SK-N-SH (cell line): ENCODE results near the gene PPIP5K2. TPM values are rescaled to one million over a fixed set of nuclear protein-coding genes. Genes with fewer than 3 reads are reported as not detected.

Source experiments
- CTCF ChIA-PET: fragments of 300-600, 350-600 bp; formaldehyde crosslinking; extraction: SDS; loops from one replicate; lab custom pipeline; 2021; lab: Yijun Ruan, JAX
- POLR2A ChIA-PET: fragments of 350-600 bp; sonication (Branson Sonifier 250); formaldehyde crosslinking; extraction: SDS; loops from one replicate; lab custom pipeline; 2020; ENCODE audit warnings: antibody characterized with exemption, inconsistent platforms; lab: Yijun Ruan, JAX
- DNase-seq: peaks from one replicate; pipeline ENCODE4 v3.0.0; 2012
- H2AFZ ChIP-seq: fragments of 200-600 bp; sonication (generic); 2 replicates; pipeline ENCODE4 v1.8.1; 2016; ENCODE audit warnings: antibody characterized with exemption, mild to moderate bottlenecking, low read depth
- H3F3A ChIP-seq: fragments of 200-600 bp; sonication (generic); replicated peaks from 2 replicates; pipeline ENCODE3; 2016; ENCODE audit warnings: antibody characterized with exemption, mild to moderate bottlenecking; ENCODE audit not compliant: insufficient read depth
- H3K27ac ChIP-seq, 2 experiments: fragments of 200-500 bp in 1 of 2; fragments of 200-600 bp in 1 of 2; sonication (Bioruptor generic) in 1 of 2; sonication (generic), shearing (Covaris generic) in 1 of 2; 2 replicates each; pipeline versions ENCODE4 v1.5.1 to v1.6.1; 2014 to 2016; ENCODE audit warnings: low read depth in 2 of 2, inconsistent platforms in 1 of 2, low read length in 1 of 2, mild to moderate bottlenecking in 1 of 2, mixed read lengths in 1 of 2
- H3K27me3 ChIP-seq: fragments of 200-600 bp; sonication (generic), shearing (Covaris generic); 2 replicates; pipeline ENCODE4 v1.6.1; 2016; ENCODE audit warnings: mixed run types; ENCODE audit not compliant: insufficient read depth
- H3K36me3 ChIP-seq, 2 experiments: fragments of 200-500 bp in 1 of 2; fragments of 200-600 bp in 1 of 2; sonication (Bioruptor generic) in 1 of 2; sonication (generic) in 1 of 2; replicated peaks in 1 of 2; 2 replicates each; pipeline versions ENCODE3 to v1.5.1; 2014 to 2016; ENCODE audit warnings: low read length in 1 of 2, mild to moderate bottlenecking in 1 of 2; ENCODE audit not compliant: insufficient read depth in 2 of 2, control insufficient read depth in 1 of 2
- H3K4me1 ChIP-seq, 2 experiments: fragments of 200-500 bp in 1 of 2; fragments of 200-600 bp in 1 of 2; sonication (Bioruptor generic) in 1 of 2; sonication (generic), shearing (Covaris generic) in 1 of 2; 2 replicates each; pipeline versions ENCODE4 v1.5.1 to v1.6.1; 2014 to 2016; ENCODE audit warnings: low read depth in 1 of 2, low read length in 1 of 2, mixed run types in 1 of 2; ENCODE audit not compliant: insufficient read depth in 2 of 2, control insufficient read depth in 1 of 2
- H3K4me2 ChIP-seq: fragments of 200-600 bp; sonication (generic), shearing (Covaris generic); 2 replicates; pipeline ENCODE4 v1.6.1; 2017; ENCODE audit warnings: mixed run types
- H3K4me3 ChIP-seq, 2 experiments: fragments of 200-500 bp in 1 of 2; fragments of 200-600 bp in 1 of 2; sonication (Bioruptor generic) in 1 of 2; sonication (generic), shearing (Covaris generic) in 1 of 2; 2 replicates each; pipeline versions ENCODE4 v1.5.1 to v1.8.1; 2014 to 2016; ENCODE audit warnings: low read depth in 2 of 2, inconsistent platforms in 1 of 2, low read length in 1 of 2, mild to moderate bottlenecking in 1 of 2, mixed read lengths in 1 of 2, moderate library complexity in 1 of 2
- H3K79me2 ChIP-seq: fragments of 200-600 bp; sonication (generic); 2 replicates; pipeline ENCODE4 v1.8.1; 2017; ENCODE audit warnings: mild to moderate bottlenecking; ENCODE audit not compliant: insufficient read depth
- H3K9ac ChIP-seq: fragments of 200-600 bp; sonication (generic); 2 replicates; pipeline ENCODE4 v1.6.1; 2017; ENCODE audit warnings: mixed run types
- H3K9me2 ChIP-seq: fragments of 200-600 bp; sonication (generic); 2 replicates; pipeline ENCODE4 v1.6.1; 2017; ENCODE audit warnings: mixed run types
- H3K9me3 ChIP-seq: fragments of 200-600 bp; sonication (generic); 2 replicates; pipeline ENCODE4 v1.6.1; 2017; ENCODE audit warnings: mixed run types, mild to moderate bottlenecking, moderate library complexity
- H4K20me1 ChIP-seq: fragments of 200-600 bp; sonication (generic); 2 replicates; pipeline ENCODE4 v1.6.1; 2017; ENCODE audit warnings: mild to moderate bottlenecking, mixed run types; ENCODE audit not compliant: insufficient read depth
- CHD2 ChIP-seq: fragments of 150-350 bp; IDR thresholded peaks from 2 replicates; pipeline ENCODE4 v1.6.1; 2018; ENCODE audit warnings: low read length; ENCODE audit not compliant: partially characterized antibody
- FOSL2 ChIP-seq: IDR thresholded peaks from 2 replicates; pipeline ENCODE4 v1.4.0; 2012; ENCODE audit warnings: low read depth, mild to moderate bottlenecking, moderate library complexity, borderline replicate concordance
- GABPA ChIP-seq: IDR thresholded peaks from 2 replicates; pipeline ENCODE4 v1.4.0; 2012; ENCODE audit warnings: low read depth, mild to moderate bottlenecking
- MXI1 ChIP-seq: IDR thresholded peaks from 2 replicates; pipeline ENCODE4 v1.6.1; 2012; ENCODE audit warnings: mild to moderate bottlenecking, low read depth, low read length, improper control_type of control experiment
- RAD21 ChIP-seq: IDR thresholded peaks from 2 replicates; pipeline ENCODE4 v1.6.1; 2012; ENCODE audit warnings: mild to moderate bottlenecking, low read length
- RCOR1 ChIP-seq: fragments of 150-350 bp; IDR thresholded peaks from 2 replicates; pipeline ENCODE4 v1.6.1; 2017; ENCODE audit warnings: antibody characterized with exemption, low read length
- SMC3 ChIP-seq: IDR thresholded peaks from 2 replicates; pipeline ENCODE4 v1.6.1; 2012; ENCODE audit warnings: low read depth, low read length, improper control_type of control experiment
- TAF1 ChIP-seq: IDR thresholded peaks from 2 replicates; pipeline ENCODE4 v1.6.1; 2012; ENCODE audit warnings: low read depth, mild to moderate bottlenecking, low read length, moderate library complexity, borderline replicate concordance
- TCF12 ChIP-seq: IDR thresholded peaks from 2 replicates; pipeline ENCODE4 v1.4.0; 2012
- TEAD4 ChIP-seq: IDR thresholded peaks from 2 replicates; pipeline ENCODE4 v1.4.0; 2012; ENCODE audit warnings: mild to moderate bottlenecking, borderline replicate concordance; ENCODE audit not compliant: insufficient read depth
- WGBS: methylation state at CpG from one replicate; pipeline ENCODE4 v1.1.6; 2017; ENCODE audit warnings: low lambda C conversion rate; 5-methylcytosine and 5-hydroxymethylcytosine counted together
- polyA plus RNA-seq, 3 experiments: library from polyadenylated mRNA; depleted of rRNA; stranded (reverse); fragments of >200 nt; gene quantifications; 2 replicates each; pipeline ENCODE4 v1.2.3, GENCODE V29; 2012
- TF ChIP-seq, protein P1 (sequence below): IDR thresholded peaks from 2 replicates; pipeline ENCODE4 v1.4.0; 2012; ENCODE audit warnings: low read depth, borderline replicate concordance
- TF ChIP-seq, protein P2 (sequence below): IDR thresholded peaks from 2 replicates; pipeline ENCODE4 v1.6.1; 2012; ENCODE audit warnings: mild to moderate bottlenecking, low read depth, low read length, moderate library complexity
- TF ChIP-seq, protein P3 (sequence below): fragments of 150-350 bp; IDR thresholded peaks from 2 replicates; pipeline ENCODE4 v1.6.1; 2016; ENCODE audit warnings: mild to moderate bottlenecking, low read depth, low read length
- TF ChIP-seq, protein P4 (sequence below): IDR thresholded peaks from 2 replicates; pipeline ENCODE4 v1.4.0; 2012; ENCODE audit warnings: low read depth, borderline replicate concordance

PPIP5K2 gene
- polyA plus RNA-seq, 1 of the 3 experiments (the other 2 are of a cell fraction), result 18.2 TPM

DNA sequence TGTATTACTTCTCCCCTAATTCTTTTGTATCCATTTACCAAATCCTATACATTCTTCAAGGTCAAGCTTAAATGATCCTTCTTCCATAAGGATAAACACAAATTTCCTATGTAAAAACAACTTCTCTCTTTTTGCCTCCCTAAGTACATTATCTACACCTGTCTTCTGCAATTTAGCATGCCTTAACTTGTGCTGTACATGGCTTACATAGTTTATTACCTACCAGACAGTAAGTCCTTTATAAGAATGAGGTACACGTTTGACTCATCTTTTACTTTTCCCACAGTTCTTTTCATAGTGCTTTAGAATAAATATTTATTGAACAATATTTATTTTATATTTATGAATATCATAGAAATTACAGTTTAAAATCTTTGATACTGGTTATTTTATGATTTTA lies 33.6 kb upstream of the PPIP5K2 start:
- Histone ChIP-seq H3K4me1 (no peaks in the 10 kb centered on the region), H3F3A (no peaks in the 10 kb centered on the region), H3K27ac (no peak overlapping the region), H3K9me2 (0 out of 2 replicates have a peak, but pooled peaks cover 3% of the 10 kb centered on the region), H4K20me1 (no peaks in the 10 kb centered on the region), H3K36me3 (peaks cover 14 to 26% of the 10 kb centered on the region in 2 experiments), H3K4me3 (no peak overlapping the region), H3K4me2 (no peak overlapping the region), H2AFZ (no peak overlapping the region), H3K27me3 (no peaks in the 10 kb centered on the region), H3K79me2 (no peaks in the 10 kb centered on the region), H3K9ac (no peak overlapping the region), H3K9me3 (no peaks in the 10 kb centered on the region; the same call in 1 of the 2 replicates)
- CTCF ChIA-PET, result interaction anchor here (1.5 kb wide), 1 partner anchor 11 kb away, joined by 3 read pairs; no protein-coding TSS in a partner anchor
- 98% methylated on average over 1 of the region's 1 CpG for WGBS
- POLR2A ChIA-PET, result no interaction called here
- no peak for DNase-seq
- TF ChIP-seq, protein P1, sequence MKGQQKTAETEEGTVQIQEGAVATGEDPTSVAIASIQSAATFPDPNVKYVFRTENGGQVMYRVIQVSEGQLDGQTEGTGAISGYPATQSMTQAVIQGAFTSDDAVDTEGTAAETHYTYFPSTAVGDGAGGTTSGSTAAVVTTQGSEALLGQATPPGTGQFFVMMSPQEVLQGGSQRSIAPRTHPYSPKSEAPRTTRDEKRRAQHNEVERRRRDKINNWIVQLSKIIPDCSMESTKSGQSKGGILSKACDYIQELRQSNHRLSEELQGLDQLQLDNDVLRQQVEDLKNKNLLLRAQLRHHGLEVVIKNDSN, result no peak

DNA sequence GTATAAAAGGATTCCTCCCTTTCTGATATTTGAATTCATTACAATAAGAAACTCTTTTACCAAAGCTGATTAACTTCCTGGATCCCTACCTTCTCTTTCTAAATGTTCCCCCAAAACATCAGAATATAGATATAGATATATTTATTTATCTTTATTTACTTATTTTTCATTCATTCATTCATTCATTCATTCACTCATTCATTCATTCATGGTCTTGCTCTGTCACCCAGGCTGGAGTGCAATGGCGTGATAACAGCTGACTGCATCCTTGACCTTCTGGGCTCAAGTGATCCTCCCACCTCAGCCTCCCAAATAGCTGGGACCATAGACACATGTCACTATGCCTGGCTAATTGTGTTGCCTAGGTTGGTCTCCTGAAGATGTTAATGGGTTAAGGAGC lies 30.8 kb upstream of the PPIP5K2 start:
- Histone ChIP-seq H3F3A (peaks cover 1% of the 10 kb centered on the region), H2AFZ (no peak overlapping the region), H3K4me2 (no peak overlapping the region), H3K4me1 (no peaks in the 10 kb centered on the region), H3K79me2 (no peaks in the 10 kb centered on the region), H3K9ac (no peak overlapping the region), H3K27ac (no peak overlapping the region), H3K36me3 (peaks cover 14 to 22% of the 10 kb centered on the region in 2 experiments), H3K4me3 (no peak overlapping the region), H3K9me2 (0 out of 2 replicates have a peak, but pooled peaks cover 3% of the 10 kb centered on the region), H3K27me3 (no peaks in the 10 kb centered on the region), H3K9me3 (no peaks in the 10 kb centered on the region; the same call in 1 of the 2 replicates), H4K20me1 (no peaks in the 10 kb centered on the region)
- no peak for DNase-seq
- ChIA-PET POLR2A (no interaction called here), CTCF (no interaction called here)
- 91% methylated on average over 1 of the region's 1 CpG for WGBS
- TF ChIP-seq TEAD4 (no peak), RCOR1 (no peak), RAD21 (no peak), CHD2 (no peak), GABPA (no peak), FOSL2 (no peak)

DNA sequence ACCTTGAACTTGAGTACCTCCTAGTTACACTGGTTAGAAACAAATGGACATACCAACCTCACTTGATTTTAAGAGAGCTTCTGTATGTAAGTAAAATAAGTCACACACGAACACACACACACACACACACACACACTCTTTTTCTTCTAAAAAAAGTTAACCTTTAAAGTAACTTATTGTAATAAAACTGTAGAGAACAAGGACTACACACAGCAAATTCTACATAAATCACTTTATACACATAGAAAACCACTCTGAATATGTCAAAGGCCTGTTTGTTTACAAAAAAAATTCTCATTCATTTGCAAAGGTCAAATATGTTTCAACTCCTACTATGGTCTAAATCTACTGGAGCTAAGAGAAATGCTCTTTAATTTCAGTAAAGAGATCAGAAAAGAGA lies 29.3 kb upstream of the PPIP5K2 start:
- Histone ChIP-seq H3K27me3 (no peaks in the 10 kb centered on the region), H3K79me2 (no peaks in the 10 kb centered on the region), H2AFZ (no peak overlapping the region), H3K36me3 (peaks cover 10% of the 10 kb centered on the region in 2 experiments), H3K9me3 (no peaks in the 10 kb centered on the region; the same call in 1 of the 2 replicates), H3F3A (peaks cover 7% of the 10 kb centered on the region), H3K4me1 (no peaks in the 10 kb centered on the region), H3K9me2 (0 out of 2 replicates have a peak, but pooled peaks cover 3% of the 10 kb centered on the region), H3K9ac (no peak overlapping the region), H3K4me3 (no peak overlapping the region), H3K4me2 (no peak overlapping the region), H3K27ac (no peak overlapping the region), H4K20me1 (no peaks in the 10 kb centered on the region)
- ChIA-PET CTCF (no interaction called here), POLR2A (no interaction called here)
- WGBS, result 88% methylated on average over 1 of the region's 1 CpG
- DNase-seq, result no peak
- TF ChIP-seq TEAD4, result no peak
- TF ChIP-seq TAF1, result no peak
- TF ChIP-seq, protein P2, sequence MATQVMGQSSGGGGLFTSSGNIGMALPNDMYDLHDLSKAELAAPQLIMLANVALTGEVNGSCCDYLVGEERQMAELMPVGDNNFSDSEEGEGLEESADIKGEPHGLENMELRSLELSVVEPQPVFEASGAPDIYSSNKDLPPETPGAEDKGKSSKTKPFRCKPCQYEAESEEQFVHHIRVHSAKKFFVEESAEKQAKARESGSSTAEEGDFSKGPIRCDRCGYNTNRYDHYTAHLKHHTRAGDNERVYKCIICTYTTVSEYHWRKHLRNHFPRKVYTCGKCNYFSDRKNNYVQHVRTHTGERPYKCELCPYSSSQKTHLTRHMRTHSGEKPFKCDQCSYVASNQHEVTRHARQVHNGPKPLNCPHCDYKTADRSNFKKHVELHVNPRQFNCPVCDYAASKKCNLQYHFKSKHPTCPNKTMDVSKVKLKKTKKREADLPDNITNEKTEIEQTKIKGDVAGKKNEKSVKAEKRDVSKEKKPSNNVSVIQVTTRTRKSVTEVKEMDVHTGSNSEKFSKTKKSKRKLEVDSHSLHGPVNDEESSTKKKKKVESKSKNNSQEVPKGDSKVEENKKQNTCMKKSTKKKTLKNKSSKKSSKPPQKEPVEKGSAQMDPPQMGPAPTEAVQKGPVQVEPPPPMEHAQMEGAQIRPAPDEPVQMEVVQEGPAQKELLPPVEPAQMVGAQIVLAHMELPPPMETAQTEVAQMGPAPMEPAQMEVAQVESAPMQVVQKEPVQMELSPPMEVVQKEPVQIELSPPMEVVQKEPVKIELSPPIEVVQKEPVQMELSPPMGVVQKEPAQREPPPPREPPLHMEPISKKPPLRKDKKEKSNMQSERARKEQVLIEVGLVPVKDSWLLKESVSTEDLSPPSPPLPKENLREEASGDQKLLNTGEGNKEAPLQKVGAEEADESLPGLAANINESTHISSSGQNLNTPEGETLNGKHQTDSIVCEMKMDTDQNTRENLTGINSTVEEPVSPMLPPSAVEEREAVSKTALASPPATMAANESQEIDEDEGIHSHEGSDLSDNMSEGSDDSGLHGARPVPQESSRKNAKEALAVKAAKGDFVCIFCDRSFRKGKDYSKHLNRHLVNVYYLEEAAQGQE, result no peak
- TF ChIP-seq MXI1, result no peak
- TF ChIP-seq TCF12, result no peak
- TF ChIP-seq, protein P3, sequence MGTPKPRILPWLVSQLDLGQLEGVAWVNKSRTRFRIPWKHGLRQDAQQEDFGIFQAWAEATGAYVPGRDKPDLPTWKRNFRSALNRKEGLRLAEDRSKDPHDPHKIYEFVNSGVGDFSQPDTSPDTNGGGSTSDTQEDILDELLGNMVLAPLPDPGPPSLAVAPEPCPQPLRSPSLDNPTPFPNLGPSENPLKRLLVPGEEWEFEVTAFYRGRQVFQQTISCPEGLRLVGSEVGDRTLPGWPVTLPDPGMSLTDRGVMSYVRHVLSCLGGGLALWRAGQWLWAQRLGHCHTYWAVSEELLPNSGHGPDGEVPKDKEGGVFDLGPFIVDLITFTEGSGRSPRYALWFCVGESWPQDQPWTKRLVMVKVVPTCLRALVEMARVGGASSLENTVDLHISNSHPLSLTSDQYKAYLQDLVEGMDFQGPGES, result no peak
- TF ChIP-seq SMC3, result no peak
- TF ChIP-seq, protein P4, sequence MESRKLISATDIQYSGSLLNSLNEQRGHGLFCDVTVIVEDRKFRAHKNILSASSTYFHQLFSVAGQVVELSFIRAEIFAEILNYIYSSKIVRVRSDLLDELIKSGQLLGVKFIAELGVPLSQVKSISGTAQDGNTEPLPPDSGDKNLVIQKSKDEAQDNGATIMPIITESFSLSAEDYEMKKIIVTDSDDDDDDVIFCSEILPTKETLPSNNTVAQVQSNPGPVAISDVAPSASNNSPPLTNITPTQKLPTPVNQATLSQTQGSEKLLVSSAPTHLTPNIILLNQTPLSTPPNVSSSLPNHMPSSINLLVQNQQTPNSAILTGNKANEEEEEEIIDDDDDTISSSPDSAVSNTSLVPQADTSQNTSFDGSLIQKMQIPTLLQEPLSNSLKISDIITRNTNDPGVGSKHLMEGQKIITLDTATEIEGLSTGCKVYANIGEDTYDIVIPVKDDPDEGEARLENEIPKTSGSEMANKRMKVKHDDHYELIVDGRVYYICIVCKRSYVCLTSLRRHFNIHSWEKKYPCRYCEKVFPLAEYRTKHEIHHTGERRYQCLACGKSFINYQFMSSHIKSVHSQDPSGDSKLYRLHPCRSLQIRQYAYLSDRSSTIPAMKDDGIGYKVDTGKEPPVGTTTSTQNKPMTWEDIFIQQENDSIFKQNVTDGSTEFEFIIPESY, result no peak
- no peak for TF ChIP-seq GABPA
